DMS 273 (cell line): ENCODE data around the gene PLK1.
"Not testable (repeated sequence)": the region's sequence is repeated elsewhere in the genome, so short reads cannot be mapped to it uniquely, and the experiment has no call there.

Source experiments
- DNase-seq: peaks from one replicate; lab custom pipeline; 2025; ENCODE audit not compliant: unreplicated experiment; lab: John Stamatoyannopoulos, UW

Gene PLK1

GRCh38 chr16:23678430-23679273 is at the start of gene PLK1:
Gene PLK1, plus strand, starts transcription at chr16:23678889. Its CDS starts 44 bp downstream, at chr16:23678933.
- peak; percentile 97 for DNase-seq

GRCh38 chr16:23629516-23629915 is 49.2 kb upstream of the PLK1 start:
- DNase-seq, result no peak

- DNase-seq, result not testable (repeated sequence)
Measured at GRCh38 chr16:23631874-23632273, 46.8 kb upstream of the PLK1 start.

DNA sequence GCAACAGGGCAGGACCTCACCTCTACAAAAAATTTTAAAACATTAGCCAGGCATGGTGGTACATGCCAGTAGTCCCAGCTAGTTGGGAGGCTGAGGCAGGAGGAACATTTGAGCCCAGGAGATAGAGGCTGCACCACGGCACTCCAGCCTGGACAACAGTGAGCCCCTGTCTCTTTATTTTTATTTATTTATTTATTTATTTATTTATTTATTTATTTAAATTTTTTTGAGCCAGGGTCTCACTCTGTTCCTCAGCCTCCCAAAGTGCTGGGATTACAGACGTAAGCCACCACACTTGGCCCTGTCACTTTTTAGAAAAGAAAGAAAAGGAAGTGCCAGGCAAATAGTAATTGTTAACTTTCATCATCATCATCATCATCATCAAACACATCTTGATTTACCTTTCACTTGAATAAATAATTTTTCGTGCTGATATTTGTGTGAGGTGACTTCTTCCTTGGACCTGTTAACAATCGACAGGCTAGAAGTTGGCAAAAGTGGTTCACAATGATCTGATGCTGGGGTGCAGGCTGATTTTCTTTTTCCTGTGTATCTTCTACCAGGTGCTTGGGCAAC is 44.1 kb upstream of the PLK1 start:
- DNase-seq, result no peak

DNA sequence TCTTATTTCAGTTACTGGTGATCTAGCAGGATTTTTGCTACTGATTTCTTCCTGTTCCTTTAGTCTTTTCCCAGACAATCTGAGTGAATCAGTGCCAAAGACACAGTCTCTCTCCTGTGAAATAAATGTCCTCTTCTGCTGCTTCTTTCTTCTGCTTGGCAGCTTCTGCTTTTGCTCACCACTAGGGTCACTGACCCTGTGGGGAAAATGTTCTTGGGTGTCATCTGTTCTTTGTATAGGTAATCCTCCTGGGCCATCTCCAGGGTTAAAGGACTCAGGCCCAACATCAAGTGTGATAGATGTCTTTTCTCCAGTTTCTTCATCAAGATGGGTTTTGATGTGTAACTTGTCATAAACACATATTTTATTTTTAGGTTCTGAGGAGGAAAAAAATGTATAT is 42.7 kb upstream of the PLK1 start:
- no peak for DNase-seq

GRCh38 chr16:23640615-23640930 is 38.1 kb upstream of the PLK1 start:
- peak; percentile 54 for DNase-seq

- DNase-seq, result peak; percentile 98
Measured at GRCh38 chr16:23640931-23641765, 37.5 kb upstream of the PLK1 start, which contains the start of the genes DCTN5 and PALB2. Gene DCTN5, plus strand, starts transcription at chr16:23641466. Its CDS starts 77 bp downstream, at chr16:23641543. Gene PALB2, minus strand, starts transcription at chr16:23641310. Its CDS starts 153 bp downstream, at chr16:23641157.

GRCh38 chr16:23642246-23642774 is 36.4 kb upstream of the PLK1 start:
- DNase-seq, result no peak

DNA sequence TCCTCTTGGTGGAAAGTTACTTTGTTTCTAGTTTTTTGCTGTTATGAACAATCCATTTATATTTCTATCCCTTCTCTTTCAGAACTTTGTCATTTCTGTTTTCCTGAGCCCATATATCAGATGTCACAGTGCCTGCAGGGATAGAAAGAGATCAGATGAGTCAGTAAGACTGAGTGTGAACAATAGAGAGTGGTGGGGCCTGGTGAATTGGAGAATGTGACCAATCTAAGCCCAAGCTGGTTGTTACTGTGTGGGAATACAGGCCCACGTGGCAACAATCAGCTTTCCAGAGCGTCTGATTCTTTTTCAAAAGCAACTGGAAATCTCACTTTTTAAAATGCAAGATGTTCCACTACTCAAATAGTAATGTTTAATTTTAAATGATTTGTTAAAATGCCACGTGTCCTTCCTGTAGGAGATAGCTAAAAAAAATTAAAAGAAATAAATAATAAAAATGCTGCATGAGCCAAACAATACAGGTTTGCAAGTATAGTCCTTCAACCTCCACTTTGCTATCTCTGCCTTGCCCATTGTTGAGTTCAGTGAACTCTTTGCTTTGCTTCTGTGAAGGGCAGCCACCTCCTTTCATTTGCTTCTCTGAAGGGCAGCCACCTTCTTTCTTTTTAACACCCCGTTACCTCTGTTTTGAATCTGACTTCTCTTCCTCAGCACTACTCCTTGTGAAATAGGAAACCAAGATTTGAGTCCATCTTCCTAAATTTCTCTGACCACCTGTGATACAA is 27.8 kb upstream of the PLK1 start:
- no peak for DNase-seq

GRCh38 chr16:23651943-23652468 is 26.7 kb upstream of the PLK1 start:
- no peak for DNase-seq

DNA sequence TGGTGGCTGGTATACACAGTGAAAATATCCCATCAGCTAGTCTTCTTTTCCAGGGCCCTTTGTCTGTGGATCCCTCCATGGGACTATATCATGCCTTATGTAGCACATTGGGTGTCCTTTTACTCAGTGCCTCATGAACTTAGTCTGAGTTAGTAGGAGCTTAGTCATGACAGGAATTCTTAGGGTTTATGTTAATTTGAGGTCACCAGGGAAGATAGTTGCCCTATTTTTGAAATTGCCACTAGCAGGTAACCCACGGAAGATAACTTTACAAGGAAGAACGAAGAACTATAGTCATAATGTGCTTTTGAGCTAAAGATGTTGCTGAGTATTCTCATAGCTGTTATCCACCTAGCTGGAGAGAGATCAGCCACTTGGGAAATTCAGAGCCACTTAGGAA is 14.8 kb upstream of the PLK1 start:
- DNase-seq, result no peak

- DNase-seq, result no peak
Measured at GRCh38 chr16:23666571-23667354, 11.9 kb upstream of the PLK1 start.

DNA sequence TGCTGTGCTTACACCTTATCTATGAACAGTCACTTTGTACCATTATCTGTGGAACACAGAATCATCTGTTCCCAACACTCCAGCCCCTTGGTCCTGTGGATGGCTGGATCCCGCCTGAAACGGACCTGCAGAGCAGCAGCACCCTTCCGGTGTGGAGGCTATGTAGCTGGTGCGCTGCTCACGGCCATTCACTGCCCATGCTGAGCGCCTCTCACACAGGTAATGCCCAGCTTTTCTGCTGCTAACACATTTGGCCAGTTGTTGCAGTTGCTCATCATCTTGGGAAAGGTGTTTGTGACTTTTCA is 11.4 kb upstream of the PLK1 start:
- no peak for DNase-seq

DNA sequence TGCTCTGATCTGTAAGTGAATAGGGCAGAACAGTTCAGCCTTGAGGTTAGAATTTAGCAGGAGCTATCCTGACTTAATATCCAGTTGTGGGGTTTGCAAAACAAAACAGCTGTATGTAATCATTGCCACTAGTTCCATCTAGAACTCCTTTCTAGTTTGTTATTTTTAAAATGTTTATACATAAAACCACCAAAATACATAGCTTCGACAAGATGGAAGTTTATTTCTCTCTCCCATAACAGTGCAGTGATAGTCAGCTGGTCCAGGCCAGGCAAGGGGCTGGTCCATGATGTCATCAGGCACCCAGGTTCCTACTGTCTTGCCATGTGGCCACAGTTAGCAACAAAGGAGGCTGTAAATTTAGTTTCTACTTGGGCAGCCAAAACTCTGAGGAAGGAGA is 10.5 kb upstream of the PLK1 start:
- no peak for DNase-seq

DNA sequence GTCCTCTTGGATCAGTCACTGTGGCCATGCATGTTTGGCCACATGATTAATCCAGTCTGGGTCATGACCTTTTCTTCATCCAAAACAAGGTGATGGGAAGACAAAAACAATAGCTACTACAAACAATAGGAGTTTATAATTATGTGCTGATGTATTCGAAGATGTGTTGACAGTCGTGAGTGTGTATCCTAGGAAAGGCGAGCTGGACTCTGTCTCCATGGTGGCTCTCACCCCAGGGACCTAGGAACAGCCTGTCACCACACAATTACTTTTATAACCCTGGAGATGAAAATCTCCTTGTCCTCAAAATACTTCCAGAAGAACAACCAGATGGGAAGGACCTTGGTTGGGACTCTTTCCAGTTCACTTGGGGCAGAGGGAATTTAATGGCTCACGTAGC is 9.8 kb upstream of the PLK1 start:
- DNase-seq, result no peak

- no peak for DNase-seq
Measured at GRCh38 chr16:23670137-23670776, 8.4 kb upstream of the PLK1 start.

GRCh38 chr16:23673971-23674614 is 4.6 kb upstream of the PLK1 start:
- no peak for DNase-seq

- no peak for DNase-seq
Measured at GRCh38 chr16:23676924-23677480, 1.7 kb upstream of the PLK1 start.
